ENCODE measurements around the gene PRKN. TPM values are rescaled to one million over a fixed set of nuclear protein-coding genes. Genes with fewer than 3 reads are reported as not detected.

Gene PRKN
- total and polyA plus RNA-seq, 2 experiments from 2014 or later, result 0.10 to 0.84 TPM

GRCh38 chr6:162554531-162554930, 173.0 kb downstream of the PRKN start:
- ATAC-seq, result no peak
- no peaks in the 10 kb centered on the region for H3K36me3 Mint-ChIP-seq (ENCODE audit: low read depth)

GRCh38 chr6:162546905-162547304, 180.7 kb downstream of the PRKN start:
- Mint-ChIP-seq H3K9me3 (no peaks in the 10 kb centered on the region), H3K27ac (0 out of 2 replicates have a peak overlapping the region, but pooled peaks have one; percentile 14), H3K36me3 (ENCODE audit: low read depth) (no peaks in the 10 kb centered on the region), H3K4me1 (peaks cover 19% of the 10 kb centered on the region; the same call in 2 of the 3 replicates), H3K27me3 (ENCODE audit: insufficient read depth, low read depth, poor library complexity) (peaks cover 8% of the 10 kb centered on the region), H3K4me3 (no peak overlapping the region)
- Histone ChIP-seq H3K79me2 (replicated peaks; ENCODE audit: insufficient read depth) (no peaks in the 10 kb centered on the region), H3K36me3 (ENCODE audit: insufficient read depth) (no peaks in the 10 kb centered on the region), H3K27me3 (ENCODE audit: insufficient read depth) (no peaks in the 10 kb centered on the region), H3K27ac (ENCODE audit: low read depth) (no peak overlapping the region), H3F3A (replicated peaks; ENCODE audit: low read depth) (no peaks in the 10 kb centered on the region), H3K4me3 (no peak overlapping the region), H2AFZ (no peak overlapping the region), H3K9me2 (ENCODE audit: insufficient read depth) (no peaks in the 10 kb centered on the region), H3K4me1 (ENCODE audit: insufficient read depth) (no peaks in the 10 kb centered on the region; the same call in 1 of the 2 replicates), H4K20me1 (replicated peaks; ENCODE audit: insufficient read depth) (no peaks in the 10 kb centered on the region), H3K4me2 (no peak overlapping the region)
- TF ChIP-seq POLR2AphosphoS5 (IDR thresholded peaks at IDR 0.05; ENCODE audit: low read depth) (no peak), EZH2phosphoT487 (IDR thresholded peaks at IDR 0.05; ENCODE audit: unreplicated experiment) (no peak), JUNB (IDR thresholded peaks at IDR 0.05; ENCODE audit: unreplicated experiment) (no peak)
- ATAC-seq, result no peak
- DNase-seq (ENCODE audit: low spot score), result no peak

More at GRCh38 chr6:162554531-162554930, 173.0 kb downstream of the PRKN start:
- Mint-ChIP-seq H3K27ac (no peak overlapping the region), H3K4me3 (no peak overlapping the region), H3K27me3 (ENCODE audit: insufficient read depth, low read depth, poor library complexity) (peaks cover 5% of the 10 kb centered on the region), H3K9me3 (no peaks in the 10 kb centered on the region), H3K4me1 (peaks cover 4% of the 10 kb centered on the region; the same call in 2 of the 3 replicates)
- no peak for DNase-seq (ENCODE audit: low spot score)
- Histone ChIP-seq H3K79me2 (replicated peaks; ENCODE audit: insufficient read depth) (no peaks in the 10 kb centered on the region), H3K4me2 (no peak overlapping the region), H2AFZ (no peak overlapping the region), H3K27me3 (ENCODE audit: insufficient read depth) (no peaks in the 10 kb centered on the region), H3K4me3 (no peak overlapping the region), H3K36me3 (ENCODE audit: insufficient read depth) (no peaks in the 10 kb centered on the region; the same call in 1 of the 2 replicates), H3K27ac (ENCODE audit: low read depth) (no peak overlapping the region), H3F3A (replicated peaks; ENCODE audit: low read depth) (no peaks in the 10 kb centered on the region), H3K9me2 (ENCODE audit: insufficient read depth) (no peaks in the 10 kb centered on the region), H3K4me1 (ENCODE audit: insufficient read depth) (no peaks in the 10 kb centered on the region), H4K20me1 (replicated peaks; ENCODE audit: insufficient read depth) (no peaks in the 10 kb centered on the region)
- TF ChIP-seq EZH2 (IDR thresholded peaks at IDR 0.05; ENCODE audit: low read depth, unreplicated experiment), result no peak
- TF ChIP-seq ZNF114 (CRISPR knock-in tag; IDR thresholded peaks at IDR 0.05), result no peak
- TF ChIP-seq POLR2AphosphoS5 (IDR thresholded peaks at IDR 0.05; ENCODE audit: low read depth), result no peak
- TF ChIP-seq ZNF331 (CRISPR knock-in tag; IDR thresholded peaks at IDR 0.05; ENCODE audit: low read depth), result no peak
- TF ChIP-seq STAT1 (IDR thresholded peaks at IDR 0.05; ENCODE audit: unreplicated experiment), result no peak

GRCh38 chr6:162543221-162543620, 184.3 kb downstream of the PRKN start:
- Histone ChIP-seq H3K27me3 (ENCODE audit: insufficient read depth) (no peaks in the 10 kb centered on the region), H3K9me2 (ENCODE audit: insufficient read depth) (no peaks in the 10 kb centered on the region; the same call in 1 of the 2 replicates), H3F3A (replicated peaks; ENCODE audit: low read depth) (no peaks in the 10 kb centered on the region), H3K79me2 (replicated peaks; ENCODE audit: insufficient read depth) (no peaks in the 10 kb centered on the region), H3K36me3 (ENCODE audit: insufficient read depth) (no peaks in the 10 kb centered on the region), H2AFZ (no peak overlapping the region), H3K4me2 (no peak overlapping the region), H3K4me1 (ENCODE audit: insufficient read depth) (no peaks in the 10 kb centered on the region; the same call in 1 of the 2 replicates), H3K27ac (ENCODE audit: low read depth) (no peak overlapping the region), H4K20me1 (replicated peaks; ENCODE audit: insufficient read depth) (no peaks in the 10 kb centered on the region), H3K4me3 (no peak overlapping the region)
- Mint-ChIP-seq H3K9me3 (no peaks in the 10 kb centered on the region), H3K36me3 (ENCODE audit: low read depth) (no peaks in the 10 kb centered on the region), H3K27me3 (ENCODE audit: insufficient read depth, low read depth, poor library complexity) (peaks cover 5% of the 10 kb centered on the region), H3K4me1 (peaks cover 19% of the 10 kb centered on the region; the same call in 2 of the 3 replicates), H3K27ac (0 out of 2 replicates have a peak overlapping the region, but pooled peaks have one; percentile 49), H3K4me3 (no peak overlapping the region)
- DNase-seq (ENCODE audit: low spot score) (peak; percentile 61), ATAC-seq (peak; percentile 96)
- no peak for TF ChIP-seq JUNB (IDR thresholded peaks at IDR 0.05; ENCODE audit: unreplicated experiment)
- TF ChIP-seq ZNF331 (CRISPR knock-in tag; IDR thresholded peaks at IDR 0.05; ENCODE audit: low read depth), result no peak
- no peak for TF ChIP-seq ETS1 (IDR thresholded peaks at IDR 0.05)
- TF ChIP-seq POLR2AphosphoS5 (IDR thresholded peaks at IDR 0.05; ENCODE audit: low read depth), result no peak
- TF ChIP-seq EZH2 (IDR thresholded peaks at IDR 0.05; ENCODE audit: low read depth, unreplicated experiment), result no peak
- TF ChIP-seq ZNF462 (CRISPR knock-in tag; IDR thresholded peaks at IDR 0.05), result no peak

All from GM23338 (cell line).